Measurements from ENCODE around the gene TMEM181. TPM values are rescaled to one million over a fixed set of nuclear protein-coding genes. Genes with fewer than 3 reads are reported as not detected.

Gene TMEM181
- total and polyA plus RNA-seq, 2 of the 13 experiments (the other 11 are each of a cell fraction or from before 2014, with no cell fraction given), result 59.1 to 108 TPM

DNA sequence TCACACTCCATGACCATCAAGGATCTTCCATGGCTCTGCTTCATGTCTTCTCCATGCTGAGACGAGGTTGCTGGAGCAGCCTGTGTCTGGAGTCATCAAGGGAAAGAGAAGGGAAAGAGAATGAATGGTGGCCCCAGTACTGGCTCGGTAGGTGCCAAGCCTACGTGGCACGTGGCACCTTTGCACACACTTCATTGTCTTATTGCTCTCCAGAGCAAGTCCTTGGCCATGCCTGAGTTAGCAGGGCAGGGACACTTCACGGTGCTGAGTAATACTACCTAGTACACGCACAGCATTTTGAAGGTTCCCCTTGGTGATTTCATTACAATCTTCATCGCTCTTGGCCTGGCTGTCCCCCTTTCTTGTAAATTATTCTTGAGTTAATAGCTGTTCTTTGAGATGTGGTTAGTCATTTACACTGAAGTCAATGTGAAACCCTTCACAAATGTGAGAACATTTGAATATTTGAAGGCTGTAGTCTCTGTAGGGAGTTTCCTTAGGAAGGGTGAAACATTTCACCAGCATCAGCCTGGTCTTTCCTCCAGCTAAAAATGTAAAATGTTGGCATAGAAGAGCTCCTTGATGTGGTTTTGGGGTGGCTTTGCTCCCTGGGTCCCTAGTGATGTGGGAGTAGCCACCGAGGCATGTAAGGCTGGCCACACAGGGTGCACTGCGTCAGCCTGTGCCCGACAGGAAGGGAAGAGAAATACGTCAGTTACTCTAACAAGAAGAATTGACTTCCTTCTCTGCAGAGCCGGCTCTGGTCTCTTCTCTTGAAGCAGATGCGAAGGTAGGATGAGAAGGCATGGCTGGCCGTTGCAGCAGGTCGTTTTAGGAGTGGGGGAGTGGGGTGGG is 89.6 kb downstream of the TMEM181 start, which contains the start of gene SYTL3:
TSS of gene SYTL3 (plus strand) at position 766 of the 855 bp plus-strand sequence. CDS start 13,215 bp downstream, outside the sequence.
- TF ChIP-seq, protein P1, sequence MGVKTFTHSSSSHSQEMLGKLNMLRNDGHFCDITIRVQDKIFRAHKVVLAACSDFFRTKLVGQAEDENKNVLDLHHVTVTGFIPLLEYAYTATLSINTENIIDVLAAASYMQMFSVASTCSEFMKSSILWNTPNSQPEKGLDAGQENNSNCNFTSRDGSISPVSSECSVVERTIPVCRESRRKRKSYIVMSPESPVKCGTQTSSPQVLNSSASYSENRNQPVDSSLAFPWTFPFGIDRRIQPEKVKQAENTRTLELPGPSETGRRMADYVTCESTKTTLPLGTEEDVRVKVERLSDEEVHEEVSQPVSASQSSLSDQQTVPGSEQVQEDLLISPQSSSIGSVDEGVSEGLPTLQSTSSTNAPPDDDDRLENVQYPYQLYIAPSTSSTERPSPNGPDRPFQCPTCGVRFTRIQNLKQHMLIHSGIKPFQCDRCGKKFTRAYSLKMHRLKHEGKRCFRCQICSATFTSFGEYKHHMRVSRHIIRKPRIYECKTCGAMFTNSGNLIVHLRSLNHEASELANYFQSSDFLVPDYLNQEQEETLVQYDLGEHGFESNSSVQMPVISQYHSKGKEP (CRISPR knock-in tag; IDR thresholded peaks at IDR 0.05), result no peak
- TF ChIP-seq ZNF577 (CRISPR knock-in tag; IDR thresholded peaks at IDR 0.05; ENCODE audit: borderline replicate concordance, low read depth), result no peak
- TF ChIP-seq TCF7L2 (IDR thresholded peaks at IDR 0.05; ENCODE audit: low read depth, low read length), result no peak
- TF ChIP-seq, protein P2, sequence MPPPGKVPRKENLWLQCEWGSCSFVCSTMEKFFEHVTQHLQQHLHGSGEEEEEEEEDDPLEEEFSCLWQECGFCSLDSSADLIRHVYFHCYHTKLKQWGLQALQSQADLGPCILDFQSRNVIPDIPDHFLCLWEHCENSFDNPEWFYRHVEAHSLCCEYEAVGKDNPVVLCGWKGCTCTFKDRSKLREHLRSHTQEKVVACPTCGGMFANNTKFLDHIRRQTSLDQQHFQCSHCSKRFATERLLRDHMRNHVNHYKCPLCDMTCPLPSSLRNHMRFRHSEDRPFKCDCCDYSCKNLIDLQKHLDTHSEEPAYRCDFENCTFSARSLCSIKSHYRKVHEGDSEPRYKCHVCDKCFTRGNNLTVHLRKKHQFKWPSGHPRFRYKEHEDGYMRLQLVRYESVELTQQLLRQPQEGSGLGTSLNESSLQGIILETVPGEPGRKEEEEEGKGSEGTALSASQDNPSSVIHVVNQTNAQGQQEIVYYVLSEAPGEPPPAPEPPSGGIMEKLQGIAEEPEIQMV (CRISPR knock-in tag; IDR thresholded peaks at IDR 0.05; ENCODE audit: low read depth), result no peak
- TF ChIP-seq, protein P3, sequence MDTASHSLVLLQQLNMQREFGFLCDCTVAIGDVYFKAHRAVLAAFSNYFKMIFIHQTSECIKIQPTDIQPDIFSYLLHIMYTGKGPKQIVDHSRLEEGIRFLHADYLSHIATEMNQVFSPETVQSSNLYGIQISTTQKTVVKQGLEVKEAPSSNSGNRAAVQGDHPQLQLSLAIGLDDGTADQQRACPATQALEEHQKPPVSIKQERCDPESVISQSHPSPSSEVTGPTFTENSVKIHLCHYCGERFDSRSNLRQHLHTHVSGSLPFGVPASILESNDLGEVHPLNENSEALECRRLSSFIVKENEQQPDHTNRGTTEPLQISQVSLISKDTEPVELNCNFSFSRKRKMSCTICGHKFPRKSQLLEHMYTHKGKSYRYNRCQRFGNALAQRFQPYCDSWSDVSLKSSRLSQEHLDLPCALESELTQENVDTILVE (CRISPR knock-in tag; IDR thresholded peaks at IDR 0.05), result no peak
- TF ChIP-seq ELF3 (CRISPR knock-in tag; IDR thresholded peaks at IDR 0.05), result no peak
- no peak for TF ChIP-seq NFE2L1 (CRISPR knock-in tag; IDR thresholded peaks at IDR 0.05; ENCODE audit: borderline replicate concordance)
- TF ChIP-seq ELF4 (CRISPR knock-in tag; IDR thresholded peaks at IDR 0.05; ENCODE audit: borderline replicate concordance), result no peak
- TF ChIP-seq ZFP41 (CRISPR knock-in tag; IDR thresholded peaks at IDR 0.05; ENCODE audit: borderline replicate concordance), result no peak
- TF ChIP-seq ZNF230 (CRISPR knock-in tag; IDR thresholded peaks at IDR 0.05), result no peak
- TF ChIP-seq AHR (CRISPR knock-in tag; IDR thresholded peaks at IDR 0.05), result no peak
- TF ChIP-seq ZFP37 (CRISPR knock-in tag; IDR thresholded peaks at IDR 0.05; ENCODE audit: borderline replicate concordance), result no peak
- TF ChIP-seq ZNF335 (CRISPR knock-in tag; IDR thresholded peaks at IDR 0.05), result no peak
- TF ChIP-seq SCMH1 (CRISPR knock-in tag; IDR thresholded peaks at IDR 0.05; ENCODE audit: borderline replicate concordance), result no peak
- no peak for TF ChIP-seq THYN1 (CRISPR knock-in tag; IDR thresholded peaks at IDR 0.05; ENCODE audit: borderline replicate concordance, low read depth)
- peaks cover 25% of the 10 kb centered on the region for H3K4me1 ChIP-seq (ENCODE audit: insufficient read depth, low read length)
- no peak within 1 kb of the TSS for H2AFZ ChIP-seq (ENCODE audit: low read length)
- H3K9me3 ChIP-seq (ENCODE audit: low read length), result no peaks in the 10 kb centered on the region
- no peak within 1 kb of the TSS for H3K27ac ChIP-seq (ENCODE audit: extremely low read length, insufficient read depth, low read length)
- in situ Hi-C loops (cut with HindIII; ENCODE audit: extremely low pct_ligation_motif_present, low pct_unique_long_range_greater_than_20kb) (no loop called here), intact Hi-C loops (cut with micrococcal nuclease; ENCODE audit: unreplicated experiment) (loop anchor here (10.0 kb wide), 1 partner anchor 1115 kb away; the partner anchor contains the start of gene ACAT2)
- no TSS peak for BruUV-seq (replicated peaks)
- CTCF ChIA-PET (ENCODE audit: low intra/inter-chr PET ratio, low total read pairs), result no interaction called here
- no peak within 1 kb of the TSS for H3K4me3 ChIP-seq (replicated peaks in 1 of 3; ENCODE audit: insufficient read depth in 1 of 3, low read depth in 2 of 3, low read length in 3 of 3)
- no peaks in the 10 kb centered on the region for H3K79me2 ChIP-seq (ENCODE audit: insufficient read depth, low read length)
- peaks cover 2 to 30% of the 10 kb centered on the region in 2 experiments; a peak in 3 of 5 replicates for H3K27me3 ChIP-seq (ENCODE audit: control insufficient read depth in 1 of 2, insufficient read depth in 2 of 2, low read length in 2 of 2)
- ATAC-seq, result no peak
- 29% methylated on average over 15 of the region's 15 CpGs for WGBS (ENCODE audit: low lambda C conversion rate)
- no peak for DNase-seq (ENCODE audit: low spot score)
- H4K20me1 ChIP-seq (ENCODE audit: insufficient read depth, low read length), result no peaks in the 10 kb centered on the region
- FAIRE-seq, result no peak
- no peak within 1 kb of the TSS for H3K4me2 ChIP-seq (ENCODE audit: low read depth, low read length)
- H3K9ac ChIP-seq (ENCODE audit: insufficient read depth, low read depth, low read length), result no peak within 1 kb of the TSS
- POLR2A ChIA-PET, result no interaction called here
- no peaks in the 10 kb centered on the region for H3K36me3 ChIP-seq (replicated peaks in 1 of 2; ENCODE audit: control insufficient read depth in 1 of 2, insufficient read depth in 2 of 2, low read length in 2 of 2)

All from HepG2 (cell line).